Erythroblast (primary cell): ENCODE results near the gene FMN2.

ENCODE experiments used
- GATA1 ChIP-seq: IDR thresholded peaks from 2 replicates; pipeline ENCODE4 v1.6.1; 2011; ENCODE audit warnings: low read depth, mild to moderate bottlenecking, control low read depth, low read length, moderate library complexity
- POLR2A ChIP-seq: IDR thresholded peaks from 2 replicates; pipeline ENCODE4 v1.6.1; 2011; ENCODE audit warnings: mild to moderate bottlenecking, low read length

- TF ChIP-seq POLR2A (no peak), GATA1 (no peak)
These were observed 179.4 kb downstream of the FMN2 start for GRCh38 chr1:240271081-240271480.
